ENCODE measurements around the gene FGF12.
"Not testable (repeated sequence)": the region's sequence is repeated elsewhere in the genome, so short reads cannot be mapped to it uniquely, and the experiment has no call there.

Gene FGF12

DNA sequence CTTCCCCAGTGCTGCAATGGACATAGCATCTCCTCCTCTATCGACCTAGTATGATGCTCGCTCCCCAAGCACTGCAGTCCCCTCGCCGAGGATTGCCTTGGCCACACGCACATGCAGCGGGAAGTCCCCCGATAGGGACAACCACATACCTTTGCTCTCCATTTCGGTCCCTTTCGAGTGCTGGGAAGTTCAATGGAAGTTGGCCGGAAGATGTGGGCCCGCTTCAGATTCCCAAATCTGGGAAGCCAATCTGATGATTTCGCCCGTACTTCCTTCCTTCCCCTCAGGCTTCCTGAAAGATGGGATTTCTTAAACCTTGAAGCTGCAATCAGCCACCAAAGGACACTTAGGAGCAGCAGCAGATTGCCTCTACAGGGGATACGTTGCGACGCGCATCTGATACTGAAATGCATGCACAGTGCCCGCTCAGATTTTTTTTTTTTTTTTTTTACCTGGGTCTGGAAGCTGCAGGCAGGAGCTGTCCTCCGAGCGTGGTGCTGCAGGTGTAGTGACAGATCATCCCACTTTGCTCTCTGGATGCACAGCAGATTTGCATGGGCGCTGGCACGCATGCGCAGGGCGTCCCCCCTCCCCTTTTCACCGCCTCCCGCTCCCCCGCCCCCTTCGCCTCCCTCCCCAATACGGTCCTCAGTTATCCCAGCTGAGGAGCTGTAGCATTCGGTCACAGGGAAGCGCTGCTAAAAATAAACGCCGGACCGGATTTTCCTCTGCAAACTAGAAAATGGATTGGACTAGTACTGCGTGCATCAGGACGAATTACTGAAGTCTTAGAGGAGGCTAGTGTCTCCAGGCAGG lies at the start of gene FGF12:
FGF12 (minus strand) TSS at position 510 of the 816 bp plus-strand sequence.
- DNase-seq (ENCODE audit: low read depth) = peak; percentile 5

GRCh38 chr3:192774341-192774740 lies 47.0 kb upstream of the FGF12 start:
- not testable (repeated sequence) for DNase-seq (ENCODE audit: low read depth)

DNA sequence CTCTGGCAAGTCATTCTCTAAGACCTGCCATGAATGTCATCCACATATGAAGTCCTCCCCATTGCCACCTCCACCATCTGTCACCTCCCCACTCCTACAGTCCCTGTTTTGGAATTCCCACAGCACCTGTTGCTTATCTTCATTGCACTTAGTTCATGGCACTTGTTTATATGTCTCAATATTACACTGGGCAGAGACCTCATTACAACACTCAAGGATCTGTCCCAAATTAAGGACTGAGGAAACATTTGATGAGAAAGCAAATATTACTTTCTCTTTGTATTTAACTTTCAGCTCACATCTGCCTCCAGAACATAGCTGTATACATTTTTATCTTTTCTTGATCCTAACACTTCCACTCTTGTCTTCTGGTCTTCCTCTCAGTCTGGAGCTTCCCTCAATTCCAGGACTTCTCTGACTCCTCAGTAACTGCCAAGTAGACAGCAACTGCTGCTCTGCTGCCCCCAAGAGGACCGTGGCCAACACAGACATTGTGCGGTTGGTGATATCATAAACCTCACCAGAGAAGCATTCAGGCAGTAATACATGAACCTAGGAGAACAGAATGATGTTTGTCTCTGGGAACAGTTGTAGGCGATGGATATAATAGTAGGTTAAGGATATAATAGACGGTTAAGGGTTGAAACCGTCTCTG lies 45.0 kb upstream of the FGF12 start:
- DNase-seq (ENCODE audit: low read depth) = peak; percentile 41

DNA sequence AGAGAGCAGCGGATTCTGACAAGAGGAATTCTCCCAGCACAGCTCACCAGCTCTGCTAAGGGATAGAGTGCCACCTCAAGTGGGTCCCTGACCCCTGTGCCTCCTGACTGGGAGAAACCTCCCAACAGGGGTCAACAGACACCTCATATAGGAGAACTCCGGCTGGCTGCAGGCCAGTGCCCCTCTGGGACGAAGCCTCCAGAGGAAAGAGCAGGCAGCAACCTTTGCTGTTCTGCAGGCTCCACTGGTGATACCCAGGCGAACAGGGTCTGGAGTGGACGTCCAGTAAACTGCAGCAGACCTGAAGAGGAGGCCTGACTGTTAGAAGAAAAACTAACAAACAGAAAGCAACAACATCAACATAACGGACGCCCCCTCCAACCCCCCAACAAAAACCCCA lies 31.3 kb upstream of the FGF12 start:
- DNase-seq (ENCODE audit: low read depth) = no peak

DNA sequence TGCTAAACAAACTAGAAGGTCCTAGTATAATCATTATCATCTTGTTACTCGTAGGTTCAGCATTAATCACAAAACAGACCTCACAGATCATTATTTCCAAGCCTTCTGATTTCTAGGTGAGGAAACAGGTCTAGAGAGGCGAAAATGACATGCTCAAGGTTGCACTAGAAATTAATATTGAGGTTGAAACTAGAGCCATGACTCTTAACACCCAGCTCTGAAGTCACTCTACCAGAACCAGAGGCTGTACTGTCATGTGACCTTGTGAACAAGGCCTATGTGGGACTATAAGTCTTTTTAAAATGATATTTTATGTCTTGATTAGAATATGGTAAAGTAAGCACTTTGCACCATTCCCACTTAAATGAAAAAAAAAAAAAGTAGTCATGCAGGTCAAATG lies 23.8 kb upstream of the FGF12 start:
- DNase-seq (ENCODE audit: low read depth) = no peak

GRCh38 chr3:192750201-192750600 lies 22.9 kb upstream of the FGF12 start:
- no peak for DNase-seq (ENCODE audit: low read depth)

DNA sequence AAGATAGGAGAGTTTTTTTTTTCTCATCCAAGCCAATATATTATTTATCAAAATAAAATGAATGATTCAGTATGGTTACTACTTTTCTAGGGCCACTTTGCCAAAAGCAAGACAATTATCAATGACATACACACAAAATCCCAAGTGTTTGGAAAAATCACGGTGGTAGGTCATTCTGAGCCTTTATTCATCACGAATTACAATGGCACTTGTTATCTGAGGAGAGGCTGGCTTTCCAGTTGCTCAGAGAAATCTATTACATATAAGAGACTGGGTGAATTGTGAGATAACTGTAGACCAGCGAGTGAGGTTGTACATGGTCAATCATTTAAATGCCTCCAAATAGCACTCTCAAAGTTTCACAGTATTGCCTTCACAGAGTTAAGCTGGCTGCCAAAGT lies 20.4 kb upstream of the FGF12 start:
- DNase-seq (ENCODE audit: low read depth) = no peak

DNA sequence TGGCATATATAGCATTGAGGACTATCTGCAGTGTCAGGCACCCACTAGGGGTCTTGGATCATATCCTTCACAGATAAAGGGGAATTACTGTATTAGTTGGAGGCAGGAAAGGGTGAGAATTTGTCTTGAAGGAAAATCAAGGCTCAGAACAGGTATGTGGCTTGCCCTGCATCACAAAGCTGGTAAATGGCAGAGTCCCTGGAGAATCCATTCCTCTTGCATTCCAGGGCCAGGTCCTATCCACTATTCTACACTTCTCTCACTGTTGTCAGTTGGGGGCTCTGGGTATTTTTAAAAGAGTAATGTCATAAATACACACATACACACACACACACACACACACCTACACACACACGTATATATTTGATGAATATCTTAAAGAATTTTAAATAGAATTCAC lies 19.8 kb upstream of the FGF12 start:
- no peak for DNase-seq (ENCODE audit: low read depth)

- DNase-seq (ENCODE audit: low read depth) = no peak
Observed at GRCh38 chr3:192745150-192745549, 17.8 kb upstream of the FGF12 start.

DNA sequence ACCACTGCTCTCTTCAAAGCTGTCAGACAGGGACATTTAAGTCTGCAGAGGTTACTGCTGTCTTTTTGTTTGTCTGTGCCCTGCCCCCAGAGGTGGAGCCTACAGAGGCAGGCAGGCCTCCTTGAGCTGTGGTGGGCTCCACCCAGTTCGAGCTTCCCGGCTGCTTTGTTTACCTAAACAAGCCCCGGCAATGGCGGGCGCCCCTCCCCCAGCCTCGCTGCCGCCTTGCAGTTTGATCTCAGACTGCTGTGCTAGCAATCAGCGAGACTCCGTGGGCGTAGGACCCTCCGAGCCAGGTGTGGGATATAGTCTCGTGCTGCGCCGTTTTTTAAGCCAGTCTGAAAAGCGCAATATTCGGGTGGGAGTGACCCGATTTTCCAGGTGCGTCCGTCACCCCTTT lies 17.3 kb upstream of the FGF12 start:
- DNase-seq (ENCODE audit: low read depth) = not testable (repeated sequence)

GRCh38 chr3:192737506-192737905 lies 10.2 kb upstream of the FGF12 start:
- DNase-seq (ENCODE audit: low read depth) = no peak

DNA sequence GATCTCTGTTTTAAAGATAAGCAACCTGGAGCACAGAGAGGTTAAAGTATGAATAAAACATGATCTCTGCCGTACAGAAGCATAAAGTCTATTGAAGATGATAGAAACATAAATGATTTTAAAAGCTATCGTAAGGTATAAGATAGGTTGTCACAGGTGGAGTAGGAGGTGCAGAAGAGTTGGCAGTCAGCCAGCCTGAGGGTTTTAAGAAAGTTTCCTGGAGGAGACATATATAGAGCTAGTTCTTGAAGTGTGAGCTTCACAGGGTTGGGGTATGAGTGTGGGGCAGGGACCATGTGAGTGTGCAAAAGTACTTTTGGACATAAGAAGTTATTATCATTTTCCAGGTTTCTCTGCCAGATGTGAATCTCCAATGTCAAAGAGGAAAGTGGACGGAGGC lies 3.9 kb upstream of the FGF12 start:
- DNase-seq (ENCODE audit: low read depth) = no peak

GRCh38 chr3:192726385-192726784 lies 956 bp downstream of the FGF12 start:
- no peak for DNase-seq (ENCODE audit: low read depth)

GRCh38 chr3:192719964-192720363 lies 7.4 kb downstream of the FGF12 start:
- DNase-seq (ENCODE audit: low read depth) = no peak

- DNase-seq (ENCODE audit: low read depth) = no peak
Observed at GRCh38 chr3:192718156-192718555, 9.2 kb downstream of the FGF12 start.

DNA sequence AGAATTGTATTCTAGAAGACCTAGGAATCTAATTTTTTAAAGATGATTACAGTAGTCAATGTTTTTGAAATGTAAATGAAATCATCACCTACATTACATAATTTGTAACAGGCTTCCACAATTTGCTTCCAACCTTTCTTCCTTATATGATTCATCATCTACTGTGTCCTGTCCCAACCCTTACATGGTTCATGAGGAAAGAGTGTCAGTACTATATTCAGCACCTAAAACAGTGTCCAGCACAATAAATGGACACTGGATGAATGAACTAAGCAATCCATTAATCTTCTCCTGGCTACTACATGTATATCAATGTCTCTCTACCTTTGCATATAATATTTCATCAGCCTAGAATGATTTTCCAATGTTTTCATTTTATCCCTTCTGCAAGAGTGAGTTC lies 12.2 kb downstream of the FGF12 start:
- no peak for DNase-seq (ENCODE audit: low read depth)

- not testable (repeated sequence) for DNase-seq (ENCODE audit: low read depth)
Observed at GRCh38 chr3:192711126-192711525, 16.2 kb downstream of the FGF12 start.

GRCh38 chr3:192710366-192710765 lies 17.0 kb downstream of the FGF12 start:
- no peak for DNase-seq (ENCODE audit: low read depth)

- DNase-seq (ENCODE audit: low read depth) = no peak
Observed at GRCh38 chr3:192706272-192706671, 21.1 kb downstream of the FGF12 start.

GRCh38 chr3:192700885-192701284 lies 26.5 kb downstream of the FGF12 start:
- no peak for DNase-seq (ENCODE audit: low read depth)

- no peak for DNase-seq (ENCODE audit: low read depth)
Observed at GRCh38 chr3:192696943-192697587, 30.3 kb downstream of the FGF12 start.

- no peak for DNase-seq (ENCODE audit: low read depth)
Observed at GRCh38 chr3:192687488-192688152, 39.7 kb downstream of the FGF12 start.

GRCh38 chr3:192685801-192686200 lies 41.5 kb downstream of the FGF12 start:
- DNase-seq (ENCODE audit: low read depth) = no peak
